ENCODE results near the gene LIMS1. TPM values are rescaled to one million over a fixed set of nuclear protein-coding genes. Genes with fewer than 3 reads are reported as not detected.

LIMS1 gene
- total RNA-seq, 1 experiment from 2014 or later: 56.2 TPM

GRCh38 chr2:108589372-108589771, 55.1 kb downstream of the LIMS1 start:
- no peak for ATAC-seq
- intact Hi-C loops (cut with micrococcal nuclease): loop anchor here (10.0 kb wide), 1 partner anchor 655 kb away; no protein-coding TSS in a partner anchor
- RAD21 ChIA-PET (ENCODE audit: low non-redundant PET in 1 of 2, low total read pairs in 2 of 2, uncharacterized antibody in 2 of 2, unreplicated experiment in 2 of 2): no interaction called here

GRCh38 chr2:108589781-108590180, 55.5 kb downstream of the LIMS1 start:
- Histone ChIP-seq H3K4me1 (ENCODE audit: control insufficient read depth in 1 of 2, insufficient read depth in 2 of 2, low read length in 2 of 2) (peaks cover 20 to 42% of the 10 kb centered on the region in 2 experiments), H3K79me2 (ENCODE audit: insufficient read depth, low read length) (peaks cover 67% of the 10 kb centered on the region), H3K4me2 (ENCODE audit: low read length) (no peak overlapping the region), H3K4me3 (replicated peaks in 1 of 2; ENCODE audit: low read depth in 1 of 2, low read length in 2 of 2) (no peak overlapping the region), H3K9me2 (ENCODE audit: insufficient read depth) (no peaks in the 10 kb centered on the region), H3K27me3 (ENCODE audit: insufficient read depth, low read length) (no peaks in the 10 kb centered on the region), H3K9ac (ENCODE audit: low read length) (no peak overlapping the region), H4K20me1 (ENCODE audit: insufficient read depth) (no peaks in the 10 kb centered on the region), H3K9me3 (ENCODE audit: control insufficient read depth in 1 of 2, insufficient read depth in 1 of 2, low read depth in 1 of 2, low read length in 2 of 2) (no peaks in the 10 kb centered on the region), H3K27ac (ENCODE audit: low read depth, low read length) (no peak overlapping the region), H3K36me3 (ENCODE audit: control insufficient read depth in 1 of 2, insufficient read depth in 2 of 2, low read length in 2 of 2) (no peaks in the 10 kb centered on the region), H2AFZ (ENCODE audit: low read depth, low read length, poor library complexity, severe bottlenecking) (no peak overlapping the region)
- POLR2A ChIA-PET: no interaction called here
- BruUV-seq (replicated peaks): no TSS peak
- DNase-seq (ENCODE audit: low read depth, low spot score): no peak
- no peak for ATAC-seq
- intact Hi-C loops (cut with micrococcal nuclease): loop anchor here (10.0 kb wide), 1 partner anchor 655 kb away; no protein-coding TSS in a partner anchor
- CTCF ChIA-PET: no interaction called here
- RAD21 ChIA-PET (ENCODE audit: low non-redundant PET in 1 of 2, low total read pairs in 2 of 2, uncharacterized antibody in 2 of 2, unreplicated experiment in 2 of 2): no interaction called here
- TF ChIP-seq YY1 (IDR thresholded peaks at IDR 0.05; ENCODE audit: extremely low read depth, insufficient replicate concordance, low read depth, low read length): no peak
- no peak for TF ChIP-seq TCF7L2 (IDR thresholded peaks at IDR 0.05; ENCODE audit: borderline replicate concordance, extremely low read depth, insufficient read depth, insufficient read length)
- no peak for TF ChIP-seq EZH2 (IDR thresholded peaks at IDR 0.05)
- TF ChIP-seq ZNF274 (IDR thresholded peaks at IDR 0.05; ENCODE audit: low read depth, low read length): no peak
- TF ChIP-seq CTCF (IDR thresholded peaks at IDR 0.05 in 2 of 3, conservative IDR thresholded peaks at IDR 0.05 in 1 of 3; ENCODE audit: borderline replicate concordance in 1 of 3, insufficient read depth in 1 of 3, low read depth in 2 of 3, low read length in 2 of 3): no peak
- no peak for TF ChIP-seq RAD21 (IDR thresholded peaks at IDR 0.05; ENCODE audit: low read depth)
- TF ChIP-seq POLR2AphosphoS5 (IDR thresholded peaks at IDR 0.05; ENCODE audit: low read depth, low read length): no peak
- no peak for TF ChIP-seq SIN3A (IDR thresholded peaks at IDR 0.05; ENCODE audit: low read depth)
- no peak for TF ChIP-seq EZH2phosphoT487 (IDR thresholded peaks at IDR 0.05; ENCODE audit: borderline replicate concordance)
- no peak for TF ChIP-seq SP1 (IDR thresholded peaks at IDR 0.05; ENCODE audit: low read depth)
- no peak for TF ChIP-seq JUND (IDR thresholded peaks at IDR 0.05)
- TF ChIP-seq CBX3 (IDR thresholded peaks at IDR 0.05; ENCODE audit: low read depth): no peak
- TF ChIP-seq ATF3 (IDR thresholded peaks at IDR 0.05): no peak
- TF ChIP-seq SRF (IDR thresholded peaks at IDR 0.05; ENCODE audit: low read depth): no peak
- no peak for TF ChIP-seq ELF1 (IDR thresholded peaks at IDR 0.05; ENCODE audit: borderline replicate concordance, low read depth)
- TF ChIP-seq ZFX (IDR thresholded peaks at IDR 0.05): no peak

More at GRCh38 chr2:108589372-108589771, 55.1 kb downstream of the LIMS1 start:
- TF ChIP-seq SIN3A (IDR thresholded peaks at IDR 0.05; ENCODE audit: low read depth) (no peak), SRF (IDR thresholded peaks at IDR 0.05; ENCODE audit: low read depth) (no peak), CBX3 (IDR thresholded peaks at IDR 0.05; ENCODE audit: low read depth) (no peak), JUND (IDR thresholded peaks at IDR 0.05) (no peak), EGR1 (IDR thresholded peaks at IDR 0.05; ENCODE audit: low read depth) (no peak), CEBPB (IDR thresholded peaks at IDR 0.05; ENCODE audit: low read depth) (no peak), POLR2AphosphoS5 (IDR thresholded peaks at IDR 0.05; ENCODE audit: low read depth, low read length) (no peak), ZFX (IDR thresholded peaks at IDR 0.05) (no peak), FOSL1 (IDR thresholded peaks at IDR 0.05; ENCODE audit: low read depth) (no peak), POLR2A (IDR thresholded peaks at IDR 0.05; ENCODE audit: borderline replicate concordance, extremely low read depth, insufficient read depth, insufficient read length) (no peak)
- Histone ChIP-seq H3K9me2 (ENCODE audit: insufficient read depth) (no peaks in the 10 kb centered on the region), H3K27me3 (ENCODE audit: insufficient read depth, low read length) (no peaks in the 10 kb centered on the region), H4K20me1 (ENCODE audit: insufficient read depth) (no peaks in the 10 kb centered on the region), H3K4me3 (replicated peaks in 1 of 2; ENCODE audit: low read depth in 1 of 2, low read length in 2 of 2) (no peak overlapping the region), H2AFZ (ENCODE audit: low read depth, low read length, poor library complexity, severe bottlenecking) (no peak overlapping the region), H3K4me1 (ENCODE audit: control insufficient read depth in 1 of 2, insufficient read depth in 2 of 2, low read length in 2 of 2) (peaks cover 16 to 38% of the 10 kb centered on the region in 2 experiments), H3K27ac (ENCODE audit: low read depth, low read length) (no peak overlapping the region), H3K9me3 (ENCODE audit: control insufficient read depth in 1 of 2, insufficient read depth in 1 of 2, low read depth in 1 of 2, low read length in 2 of 2) (no peaks in the 10 kb centered on the region), H3K4me2 (ENCODE audit: low read length) (no peak overlapping the region), H3K79me2 (ENCODE audit: insufficient read depth, low read length) (peaks cover 70% of the 10 kb centered on the region), H3K36me3 (ENCODE audit: control insufficient read depth in 1 of 2, insufficient read depth in 2 of 2, low read length in 2 of 2) (no peaks in the 10 kb centered on the region), H3K9ac (ENCODE audit: low read length) (no peak overlapping the region)
- POLR2A ChIA-PET: no interaction called here
- CTCF ChIA-PET: no interaction called here
- DNase-seq (ENCODE audit: low read depth, low spot score): no peak
- no TSS peak for BruUV-seq (replicated peaks)
